Stimulated activated CD8-positive, alpha-beta memory T cell treated with anti-CD3 and anti-CD28 coated beads, Interleukin-12 subunit alpha, Interleukin-12 subunit beta, amount 100 ng/mL, for 24 hours (primary cell): Measurements from ENCODE around the gene SHROOM1.

ENCODE experiments used
- DNase-seq: peaks from one replicate; pipeline ENCODE4 v3.0.0-alpha.2; 2020; ENCODE audit errors: extremely low read depth

Gene SHROOM1

DNA sequence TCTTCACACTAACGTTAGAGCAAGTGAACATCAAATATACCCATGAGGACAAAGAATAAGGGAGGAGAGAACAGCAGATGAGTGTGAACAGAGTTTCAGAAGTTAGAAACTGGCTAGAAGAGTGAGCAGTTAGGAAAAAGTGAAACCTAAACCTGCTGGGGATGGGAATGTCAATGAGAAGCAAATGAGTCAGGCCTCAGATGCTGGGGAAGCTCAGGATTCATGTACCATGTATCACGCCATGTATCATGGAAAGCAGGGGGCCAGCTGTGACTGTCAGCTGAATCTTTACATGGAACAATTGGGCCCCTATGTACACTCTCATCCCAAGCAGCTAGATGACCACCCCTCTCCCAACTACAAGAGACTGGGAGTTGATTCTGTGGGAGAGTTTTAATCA, 19.6 kb upstream of the SHROOM1 start:
- no peak for DNase-seq

DNA sequence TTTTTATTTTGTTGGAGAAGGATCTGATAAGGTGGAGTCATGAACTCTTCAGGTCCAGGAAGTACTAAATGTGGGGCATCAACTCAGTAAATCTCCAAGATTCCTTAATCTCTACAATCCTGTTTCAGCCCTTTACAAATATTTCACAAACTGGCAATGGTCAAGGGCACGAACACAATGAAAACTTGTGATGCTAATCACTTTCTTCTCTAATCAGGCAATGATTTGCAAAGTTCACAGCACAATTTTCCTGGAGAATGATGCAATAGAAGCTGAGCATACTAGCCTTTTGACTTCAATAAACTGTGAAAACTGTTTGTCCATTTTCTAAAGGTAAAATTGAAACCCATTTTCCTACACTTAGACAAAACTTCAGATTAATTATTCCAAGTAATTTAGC, 18.9 kb upstream of the SHROOM1 start:
- DNase-seq = no peak

DNA sequence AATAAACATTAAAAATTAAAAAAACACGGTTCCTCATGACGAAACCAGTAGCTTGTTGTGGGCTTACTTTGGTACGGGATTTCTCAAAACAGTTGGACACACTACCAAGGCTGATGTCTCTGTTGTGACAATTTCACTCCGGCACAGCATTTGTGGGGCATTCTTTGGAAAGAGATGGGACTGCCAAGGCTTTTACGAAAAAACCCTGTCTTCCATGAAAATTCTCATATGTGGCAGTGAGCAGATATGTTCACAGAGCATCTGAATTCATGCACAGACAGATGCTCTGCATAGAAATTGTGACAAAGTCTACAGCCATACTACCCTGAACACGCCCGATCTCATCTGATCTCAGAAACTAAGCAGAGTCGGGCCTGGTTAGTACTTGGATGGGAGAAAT, 17.8 kb upstream of the SHROOM1 start:
- no peak for DNase-seq

DNA sequence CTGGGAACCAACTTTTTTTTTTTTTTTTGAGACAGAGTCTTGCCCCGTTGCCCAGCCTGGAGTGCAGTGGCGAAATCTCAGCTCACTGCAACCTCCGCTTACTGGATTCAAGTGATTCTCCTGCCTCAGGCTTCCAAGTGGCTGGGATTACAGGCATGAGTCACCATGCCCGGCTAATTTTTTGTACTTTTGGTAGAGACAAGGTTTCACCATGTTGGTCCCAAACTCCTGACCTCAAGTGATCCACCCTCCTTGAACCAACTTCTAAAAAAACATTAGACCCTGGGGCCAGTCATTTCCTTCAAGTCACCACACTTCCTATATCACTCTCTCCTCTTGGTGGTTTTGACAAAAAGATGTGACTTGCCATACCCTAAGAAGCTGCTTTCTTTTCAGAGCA, 10.9 kb upstream of the SHROOM1 start:
- DNase-seq = no peak

DNA sequence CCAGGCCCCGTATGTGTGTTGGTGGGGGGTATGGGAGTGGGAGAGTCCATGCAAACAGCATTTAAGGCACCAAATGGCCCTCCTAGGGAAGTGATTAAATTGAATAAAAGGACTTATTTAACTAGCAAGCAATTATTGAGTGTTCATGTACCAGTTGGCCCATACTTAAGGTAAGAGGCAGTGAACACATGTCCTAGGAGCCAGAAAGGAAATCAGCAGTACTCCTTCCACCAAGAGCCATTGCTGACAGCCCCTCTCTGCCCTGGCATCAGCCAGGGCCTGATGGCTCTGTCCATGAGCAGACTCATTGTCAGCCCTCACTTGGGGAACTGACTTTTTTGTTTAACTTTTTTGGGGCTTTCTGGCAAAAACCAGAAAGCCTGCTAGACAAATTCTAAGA, 10.4 kb upstream of the SHROOM1 start:
- DNase-seq = no peak

DNA sequence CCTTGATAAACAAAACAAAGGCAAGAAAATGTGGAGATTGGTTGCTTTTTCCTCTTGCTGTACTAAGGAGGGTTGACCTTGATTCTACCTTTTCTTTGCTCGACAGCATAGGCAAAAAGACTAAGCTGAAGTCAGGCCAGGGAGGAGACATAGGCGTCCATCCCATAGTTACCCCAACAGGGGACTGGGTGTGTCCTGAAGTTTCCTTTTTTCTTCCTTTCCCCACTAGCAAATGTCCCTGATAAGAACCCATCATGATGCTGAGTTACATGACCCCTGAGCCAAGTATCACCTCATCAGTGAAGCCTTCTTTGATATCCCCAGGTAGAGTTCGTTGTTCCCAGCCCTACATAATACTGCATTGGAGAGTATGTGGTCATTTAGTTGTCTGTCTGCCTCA, 9.9 kb upstream of the SHROOM1 start:
- DNase-seq = no peak

DNA sequence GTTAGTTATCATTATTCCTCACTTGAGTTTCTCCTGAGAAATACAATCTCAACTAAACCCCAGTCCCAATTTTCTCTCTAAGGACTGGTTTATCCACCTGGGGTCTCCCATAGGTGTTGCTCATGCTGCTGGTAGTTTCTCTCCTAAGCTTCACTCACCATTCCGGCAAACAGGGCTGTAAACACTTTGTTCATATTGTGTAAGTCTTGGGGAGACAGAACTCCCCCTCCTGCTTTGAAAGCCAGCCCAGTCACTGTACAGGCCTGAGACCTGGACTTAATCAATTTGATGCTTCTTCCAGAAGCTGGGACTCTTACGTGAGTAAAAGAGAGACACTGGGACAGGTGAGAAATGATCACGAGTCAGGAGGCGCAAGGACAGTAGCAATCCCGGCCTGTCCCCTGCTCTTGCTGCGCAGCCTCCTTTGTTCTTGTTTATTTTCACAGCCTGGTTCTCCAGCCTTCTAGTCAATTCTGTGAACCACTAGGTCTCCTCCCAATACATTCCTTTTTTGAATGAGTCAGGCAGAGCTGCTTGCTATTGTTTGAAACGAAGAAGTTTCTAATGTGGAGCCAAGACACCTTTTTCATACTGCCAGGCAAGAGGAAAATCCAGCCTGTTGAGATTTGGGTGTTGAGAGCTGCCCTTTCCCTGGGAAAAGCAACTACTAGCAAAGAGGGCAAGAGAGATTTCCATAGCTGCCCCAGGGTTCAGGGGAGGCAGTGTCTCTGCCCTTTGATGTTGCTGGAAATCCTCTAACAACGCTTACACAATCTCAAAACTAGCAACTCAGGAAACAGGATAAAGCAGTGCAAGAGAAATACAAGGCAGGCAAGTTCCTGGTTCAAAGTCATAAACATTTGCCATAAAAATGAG, 9.2 kb upstream of the SHROOM1 start:
- no peak for DNase-seq

DNA sequence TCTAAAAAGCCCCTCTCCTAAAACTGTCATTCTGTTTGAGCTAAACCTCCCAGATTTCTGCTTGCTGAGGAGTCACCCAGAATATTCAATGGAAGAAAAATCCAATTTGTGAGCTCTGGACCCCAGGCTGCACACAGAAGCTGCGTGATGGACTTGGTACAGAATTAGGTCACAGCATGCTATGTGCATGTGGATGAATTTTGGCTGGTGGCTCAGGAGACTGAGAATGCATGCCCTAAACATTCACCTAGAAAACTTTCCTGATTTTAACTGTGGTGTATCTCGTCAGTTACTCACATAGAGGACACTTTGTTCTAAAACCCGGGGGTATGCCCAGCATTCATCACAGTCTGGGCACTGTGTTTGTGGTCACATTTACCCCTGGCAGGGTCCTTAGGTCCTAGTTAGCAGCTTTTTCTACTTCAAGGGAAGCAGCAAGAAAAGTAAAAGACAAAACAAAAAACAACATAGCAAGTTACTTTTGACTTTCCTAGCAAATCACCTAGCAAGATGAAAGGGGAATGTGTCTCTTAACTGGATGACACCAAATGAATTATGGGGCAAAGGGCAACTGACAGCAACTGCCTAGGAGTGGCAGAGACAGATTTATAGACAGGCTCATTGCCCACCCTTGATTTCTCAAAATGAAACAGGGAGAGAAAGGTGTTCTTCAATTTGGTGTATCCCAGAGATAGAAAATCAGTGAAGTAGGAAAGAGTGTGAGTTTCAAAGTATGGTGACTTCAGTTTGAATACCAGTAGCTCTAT, 8.3 kb upstream of the SHROOM1 start:
- no peak for DNase-seq

DNA sequence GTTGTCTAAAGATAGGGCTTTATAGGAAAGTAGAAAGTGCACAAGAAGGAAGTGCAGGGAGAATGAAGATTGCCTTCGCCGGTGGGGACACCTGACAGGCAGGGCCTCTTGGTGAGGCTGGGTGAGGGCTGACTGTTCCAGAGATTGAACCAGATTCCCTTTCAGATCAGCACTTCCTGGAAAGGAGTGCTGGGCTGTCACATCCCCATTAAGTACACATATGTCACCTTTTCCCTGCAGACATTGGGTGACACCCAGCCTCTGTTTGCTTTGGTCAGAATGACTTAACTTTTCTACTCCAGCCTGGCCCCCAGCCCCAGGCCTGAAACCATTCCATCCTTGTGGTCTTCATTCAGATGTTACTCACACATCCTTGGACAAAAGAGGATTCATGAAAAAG, 7.4 kb upstream of the SHROOM1 start:
- no peak for DNase-seq

DNA sequence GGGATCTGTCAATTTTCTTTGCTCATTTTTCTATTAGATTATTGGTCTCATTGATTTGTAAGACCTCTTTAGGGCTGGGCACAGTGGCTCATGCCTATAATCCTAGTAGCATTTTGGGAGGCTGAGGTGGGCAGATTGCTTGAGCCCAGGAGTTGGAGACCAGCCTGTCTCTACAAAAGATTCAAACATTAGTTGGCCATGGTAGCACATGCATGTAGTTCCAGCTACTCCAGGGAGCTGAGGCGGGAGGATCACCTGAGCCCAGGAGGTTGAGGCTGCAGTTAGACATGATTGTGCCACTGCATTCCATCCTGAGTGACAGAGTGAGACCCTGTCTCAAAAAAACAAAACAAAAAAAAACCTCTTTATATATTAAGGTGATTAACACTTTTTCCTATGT, 6.4 kb upstream of the SHROOM1 start:
- DNase-seq = no peak

DNA sequence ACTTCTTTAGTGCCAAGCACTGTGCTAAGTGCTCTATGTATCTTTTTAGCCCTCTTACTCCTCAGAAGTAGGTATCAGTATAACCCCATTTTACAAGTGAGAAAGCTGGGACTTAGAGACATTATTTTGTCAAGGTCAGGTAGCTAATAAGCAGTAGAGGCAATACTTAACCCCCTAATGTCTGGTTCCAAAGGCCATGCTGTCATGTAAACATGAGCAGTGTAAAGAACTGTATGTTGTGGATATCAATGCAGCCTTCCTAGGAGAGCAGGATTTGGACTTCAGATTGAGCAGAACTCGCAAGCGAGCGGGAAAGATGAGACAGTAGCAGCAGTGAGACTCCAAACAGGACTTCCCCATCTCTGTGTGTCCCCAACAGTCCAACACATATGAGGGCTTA, 3.6 kb upstream of the SHROOM1 start:
- no peak for DNase-seq

DNA sequence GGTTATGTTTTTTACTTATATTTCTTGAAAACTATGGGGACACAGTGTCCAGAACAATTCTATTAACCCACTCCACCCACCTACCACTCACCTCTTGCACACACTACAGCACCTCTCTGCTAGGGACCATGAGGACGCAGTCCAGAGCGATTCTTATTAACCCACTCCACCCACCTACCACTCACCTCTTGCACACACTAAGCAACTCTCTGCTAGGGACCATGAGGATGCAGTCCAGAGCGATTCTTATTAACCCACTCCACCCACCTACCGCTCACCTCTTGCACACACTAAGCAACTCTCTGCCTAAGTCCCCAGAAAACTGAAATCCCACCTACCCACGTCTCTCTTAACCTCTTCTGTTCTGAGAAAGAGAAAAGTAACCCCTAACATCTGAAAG, 2.2 kb upstream of the SHROOM1 start:
- DNase-seq = no peak

DNA sequence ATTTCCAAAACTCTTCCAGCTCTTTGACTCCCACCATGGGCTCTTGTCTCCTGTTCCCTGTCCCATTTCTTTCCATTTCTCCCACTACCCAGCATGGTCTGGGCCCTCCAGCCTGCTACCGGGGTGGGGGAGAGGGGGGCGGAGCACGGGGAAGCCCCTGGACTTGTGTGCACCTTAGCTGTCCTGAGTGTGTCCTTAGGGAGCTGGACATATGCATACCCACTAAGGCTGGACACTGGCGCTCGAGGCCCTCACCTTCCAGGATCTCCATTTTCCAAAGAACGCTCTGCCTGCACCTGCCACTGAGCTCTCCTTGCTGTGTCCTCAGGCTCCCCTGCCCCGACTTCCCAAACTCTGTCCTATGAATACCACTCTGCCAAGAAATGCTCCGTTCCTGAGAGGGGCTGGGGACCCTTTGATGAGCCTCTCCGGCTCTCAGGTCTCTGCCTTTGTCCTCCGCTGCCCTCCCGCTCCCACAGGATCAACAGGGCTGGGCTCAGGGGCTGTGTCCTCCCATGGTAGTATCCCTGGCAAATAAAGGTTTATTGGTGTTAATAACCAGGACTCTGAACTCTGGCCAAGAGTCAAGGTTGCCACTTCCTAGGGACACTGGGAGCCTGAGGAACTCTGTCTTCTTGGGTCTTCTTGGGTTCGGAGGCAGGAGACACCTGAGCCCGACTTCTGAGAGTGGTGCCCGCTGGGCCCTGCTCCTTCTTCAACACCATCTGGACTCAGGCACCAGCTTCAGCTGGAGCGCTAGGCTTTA, 831 bp upstream of the SHROOM1 start:
- no peak for DNase-seq

DNA sequence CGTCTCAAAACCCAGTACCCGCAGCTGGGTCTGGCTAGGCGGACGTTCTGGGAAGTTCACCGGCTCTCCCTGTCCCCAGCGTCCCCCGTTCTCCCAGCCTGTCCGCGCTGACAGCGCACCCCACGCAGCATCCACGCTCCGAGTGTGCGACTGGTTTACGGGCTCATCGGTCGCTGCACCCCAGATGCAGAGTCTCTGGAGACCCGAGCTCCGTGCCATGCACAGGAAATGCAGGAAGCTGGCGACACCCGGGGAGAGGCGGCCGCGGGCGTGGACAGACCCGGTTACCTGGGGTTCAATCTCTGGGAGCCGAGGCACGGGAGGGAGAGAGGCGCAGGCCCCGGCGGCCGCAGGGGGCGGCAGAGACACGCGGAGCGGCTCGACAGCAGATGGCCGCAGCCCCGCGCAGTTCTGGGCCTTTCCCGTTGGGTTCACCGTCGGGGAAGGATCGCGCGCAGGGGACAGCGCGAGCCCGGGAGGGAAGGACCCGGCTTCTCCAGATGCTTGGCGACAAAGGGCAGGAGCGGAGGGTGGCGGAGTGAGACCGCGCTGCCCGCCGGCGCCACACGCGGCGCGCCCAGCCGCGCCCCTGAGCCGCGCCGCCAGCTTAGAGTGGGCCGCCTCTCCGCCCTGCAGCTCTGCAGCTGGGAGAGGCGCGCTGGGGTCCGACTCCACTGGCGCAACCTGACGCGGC, 558 bp downstream of the SHROOM1 start:
- DNase-seq = peak; percentile 42

DNA sequence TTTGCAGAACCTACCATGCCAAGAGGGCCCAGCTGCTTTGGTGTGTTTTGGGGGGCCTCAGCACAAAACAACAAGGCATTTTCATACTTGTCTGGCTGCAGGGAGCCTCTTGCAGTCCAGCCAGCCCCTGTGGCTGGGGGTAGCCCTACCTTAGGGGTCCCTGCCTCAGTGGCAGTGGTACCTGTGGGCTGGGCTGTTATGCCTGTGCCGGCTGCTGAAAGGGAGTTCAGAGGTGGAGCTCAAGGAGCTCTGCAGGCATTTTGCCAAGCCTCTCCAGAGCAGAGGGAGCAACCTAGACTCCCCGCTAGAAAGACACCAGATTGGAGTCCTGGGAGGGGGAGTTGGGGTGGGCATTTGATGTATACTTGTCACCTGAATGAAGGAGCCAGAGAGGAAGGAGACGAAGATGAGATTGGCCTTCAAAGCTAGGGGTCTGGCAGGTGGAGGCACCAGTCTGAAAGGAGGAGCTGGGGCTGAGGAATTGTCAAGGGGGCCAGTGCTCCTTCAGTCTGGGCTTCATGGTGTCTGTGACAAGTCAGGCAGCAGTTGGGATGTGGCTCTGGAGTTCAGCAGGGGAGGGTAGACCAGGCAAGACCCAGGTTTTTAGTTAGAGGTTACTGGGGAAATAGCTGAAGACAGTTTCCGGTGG, 1.5 kb downstream of the SHROOM1 start:
- no peak for DNase-seq

DNA sequence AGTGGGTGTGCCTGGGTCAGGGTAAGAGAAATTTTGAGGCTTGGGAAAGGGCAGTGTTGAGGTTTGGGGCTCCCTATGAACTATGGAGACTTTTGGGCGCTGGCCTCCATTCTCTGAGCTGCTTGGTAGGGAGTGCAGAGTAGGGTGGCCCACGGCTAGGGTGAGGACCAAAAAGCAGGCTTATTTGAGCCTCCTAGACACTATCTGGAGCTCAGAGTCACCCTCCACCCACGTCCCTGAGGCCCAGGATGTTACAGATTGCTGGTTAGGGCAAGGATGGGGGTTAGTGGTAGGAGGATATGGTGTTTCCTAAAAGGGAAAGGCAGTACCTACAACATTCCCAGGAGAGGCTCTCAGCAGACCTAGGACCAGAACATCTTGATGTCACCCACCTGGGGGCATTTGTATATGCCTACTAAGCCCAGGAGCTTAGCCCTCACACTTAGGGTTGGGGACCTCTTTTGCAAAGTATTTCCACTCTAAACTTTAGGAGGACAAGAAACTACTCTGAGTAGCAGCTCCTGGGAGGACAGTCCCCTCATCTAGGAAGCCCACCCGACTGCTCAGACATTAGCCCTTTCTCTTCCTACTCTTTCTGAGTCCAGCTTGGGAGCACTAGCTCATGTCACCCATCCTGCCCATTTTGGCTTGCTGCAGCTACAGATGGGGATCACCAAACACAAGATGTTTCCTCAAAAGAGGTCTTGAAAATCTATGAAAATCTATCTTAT, 2.3 kb downstream of the SHROOM1 start:
- no peak for DNase-seq

DNA sequence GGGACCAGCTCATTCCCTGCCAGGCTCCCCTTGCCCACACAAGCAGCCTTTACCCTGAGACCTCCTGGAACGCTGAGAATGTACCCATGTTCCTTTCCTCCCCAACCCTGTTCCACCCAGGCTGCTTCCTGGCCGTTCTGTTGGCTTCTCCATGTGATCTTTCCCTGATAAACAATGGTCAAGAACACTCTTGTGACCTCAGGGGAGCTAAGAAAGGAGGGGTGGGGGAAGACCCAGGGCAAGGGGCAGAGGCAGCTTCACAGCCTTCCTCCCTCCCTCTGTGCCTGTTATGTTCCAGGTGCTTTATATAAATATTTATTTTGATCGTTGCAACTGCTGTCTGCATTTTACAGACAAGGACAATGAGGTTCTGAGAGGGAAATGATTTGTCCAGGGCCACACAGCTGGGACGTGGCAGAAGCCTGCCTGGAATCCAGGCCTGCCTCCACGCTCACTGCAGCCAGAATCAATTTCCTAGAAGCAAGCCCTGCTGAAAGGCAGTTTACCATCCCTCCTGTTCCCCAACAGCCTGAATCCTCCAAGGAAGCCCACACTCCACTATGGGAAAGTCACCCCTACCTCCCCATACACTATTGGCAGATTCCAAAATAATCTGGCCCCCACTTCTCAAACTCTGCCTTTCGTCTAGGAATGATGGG, 3.9 kb downstream of the SHROOM1 start:
- no peak for DNase-seq

DNA sequence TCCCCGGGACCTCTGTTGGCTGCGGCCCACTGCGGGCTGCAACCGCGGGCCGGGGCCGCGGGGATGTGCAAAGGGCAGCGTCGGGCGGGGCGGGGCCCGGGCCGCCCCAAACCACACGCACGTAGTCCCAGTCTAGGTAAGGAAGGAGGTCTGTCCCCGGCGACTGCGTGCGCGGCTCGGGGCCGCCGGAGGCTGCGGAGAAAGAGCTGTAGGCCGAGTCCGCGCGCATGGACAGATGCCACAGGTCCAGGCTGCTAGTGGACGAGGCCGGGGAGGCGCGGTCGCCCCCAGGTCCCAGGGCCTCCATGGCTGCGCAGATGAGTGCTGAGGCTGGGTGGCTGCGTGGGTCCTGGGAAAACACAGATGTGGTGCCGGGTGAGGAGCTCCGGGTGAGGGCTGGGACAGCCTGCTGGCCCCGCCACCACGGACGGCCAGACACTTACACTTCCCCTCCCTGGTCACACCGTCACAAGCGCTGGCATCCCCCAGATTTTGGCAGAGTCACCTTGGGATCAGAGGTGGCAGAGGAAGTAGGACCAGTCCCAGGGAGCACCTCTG, 4.5 kb downstream of the SHROOM1 start:
- DNase-seq = no peak

DNA sequence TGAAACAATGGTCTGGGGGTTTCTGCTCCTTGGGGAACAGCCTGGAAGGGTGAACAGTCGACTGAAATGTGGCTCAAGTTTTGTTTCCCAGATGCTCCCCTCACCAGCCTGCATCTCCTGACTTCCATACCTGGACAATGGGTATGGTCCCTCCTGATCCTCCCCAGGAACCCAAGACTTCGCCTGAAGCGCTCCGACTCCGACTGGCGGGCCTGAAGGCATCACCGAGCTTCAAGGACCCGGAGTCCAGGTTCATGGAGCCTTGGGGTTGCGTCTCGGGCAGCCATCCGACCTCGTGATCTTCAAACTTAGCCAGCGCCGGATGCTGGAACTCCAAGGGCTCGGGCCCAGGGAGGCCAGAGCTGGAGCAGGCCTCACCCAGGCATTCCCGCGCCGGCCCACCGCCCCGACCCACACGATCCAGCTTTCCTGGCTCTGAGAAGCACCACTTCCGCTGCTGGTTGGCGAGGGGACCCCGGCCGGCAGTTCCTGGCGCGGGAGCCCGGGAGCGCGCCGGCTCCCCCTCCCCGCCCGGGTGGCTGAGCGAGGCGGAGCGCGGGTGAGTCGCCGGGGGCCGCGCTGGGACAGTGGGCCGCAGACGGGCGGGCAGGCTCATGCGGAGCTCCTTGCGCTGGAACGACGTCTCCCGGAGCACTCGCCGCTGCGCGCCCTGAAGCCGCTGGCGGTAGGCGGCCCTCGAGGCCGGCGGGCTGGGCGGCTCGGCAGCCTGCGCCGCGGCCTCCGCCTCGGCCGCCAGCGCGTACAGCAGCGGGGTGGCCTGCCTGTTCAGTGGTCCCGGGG, 5.2 kb downstream of the SHROOM1 start:
- no peak for DNase-seq
